HG03108 (cell line): Measurements from ENCODE around the gene MYBPC1.
"Not testable (repeated sequence)": the region's sequence is repeated elsewhere in the genome, so short reads cannot be mapped to it uniquely, and the experiment has no call there.

Experiments used
- ATAC-seq: cut with Tn5 transposase; IDR thresholded peaks from one replicate; pipeline ENCODE4 v1.9.1; 2021; ENCODE audit warnings: moderate library complexity; ENCODE audit not compliant: unreplicated experiment

MYBPC1 gene

GRCh38 chr12:101653503-101653902, 58.7 kb downstream of the MYBPC1 start:
- ATAC-seq = no peak

- no peak for ATAC-seq
Observed at GRCh38 chr12:101654442-101654841, 59.7 kb downstream of the MYBPC1 start.

DNA sequence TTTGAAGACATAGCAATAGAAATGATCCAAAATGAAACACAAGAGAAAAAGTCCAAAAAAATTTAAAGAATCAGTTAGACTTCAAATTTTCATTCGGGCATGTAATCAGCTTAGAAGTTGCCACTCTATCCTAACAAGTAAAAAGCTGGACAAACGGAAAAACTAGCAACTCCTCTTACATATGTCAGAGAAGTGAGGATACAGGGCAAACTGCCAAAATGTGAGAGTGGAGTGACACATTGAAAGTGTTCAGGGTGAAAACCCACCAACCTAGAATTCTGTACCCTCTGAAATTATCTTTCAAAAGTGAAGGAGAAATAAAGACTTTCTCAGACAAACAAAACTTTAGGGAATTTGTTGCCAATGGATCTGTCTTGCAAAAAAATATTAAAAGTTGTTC, 60.6 kb downstream of the MYBPC1 start:
- ATAC-seq = no peak

- ATAC-seq = not testable (repeated sequence)
Observed at GRCh38 chr12:101660662-101661061, 65.9 kb downstream of the MYBPC1 start.

DNA sequence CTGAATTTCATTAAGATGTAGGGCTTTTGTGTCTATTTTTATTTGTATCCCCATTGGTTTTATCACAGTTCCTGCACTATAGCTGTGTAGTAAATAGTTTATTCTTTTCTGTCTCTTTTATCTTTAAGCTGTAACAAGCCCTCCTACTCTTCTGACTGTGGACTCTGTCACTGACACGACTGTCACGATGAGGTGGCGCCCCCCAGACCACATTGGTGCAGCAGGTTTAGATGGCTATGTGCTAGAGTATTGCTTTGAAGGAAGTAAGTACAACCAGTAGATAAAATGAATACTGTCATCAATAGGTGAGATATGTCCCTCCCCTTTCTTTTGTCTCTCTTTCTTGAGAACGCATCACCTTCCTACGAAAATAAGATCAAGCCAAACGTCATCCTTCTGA, 68.5 kb downstream of the MYBPC1 start:
- no peak for ATAC-seq

DNA sequence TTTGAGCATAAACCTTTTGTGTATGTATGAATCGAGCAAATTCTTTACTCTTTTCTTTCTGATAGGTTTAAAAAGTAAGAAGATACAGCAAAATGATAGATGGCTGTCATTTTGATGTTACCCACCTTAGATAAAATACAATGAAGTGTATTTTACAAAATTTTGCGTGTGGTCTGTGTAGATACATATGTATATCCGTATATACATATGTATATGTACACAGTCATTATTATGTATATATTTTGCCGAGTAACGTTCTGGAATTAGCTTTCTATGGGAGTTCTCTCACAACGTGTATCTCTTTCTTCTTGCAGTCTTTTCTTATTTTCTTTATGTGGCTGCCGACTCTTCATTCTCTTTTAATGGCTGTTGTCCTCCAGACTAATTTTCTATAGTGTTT, 70.2 kb downstream of the MYBPC1 start:
- no peak for ATAC-seq

- no peak for ATAC-seq
Observed at GRCh38 chr12:101666052-101666728, 71.4 kb downstream of the MYBPC1 start.

DNA sequence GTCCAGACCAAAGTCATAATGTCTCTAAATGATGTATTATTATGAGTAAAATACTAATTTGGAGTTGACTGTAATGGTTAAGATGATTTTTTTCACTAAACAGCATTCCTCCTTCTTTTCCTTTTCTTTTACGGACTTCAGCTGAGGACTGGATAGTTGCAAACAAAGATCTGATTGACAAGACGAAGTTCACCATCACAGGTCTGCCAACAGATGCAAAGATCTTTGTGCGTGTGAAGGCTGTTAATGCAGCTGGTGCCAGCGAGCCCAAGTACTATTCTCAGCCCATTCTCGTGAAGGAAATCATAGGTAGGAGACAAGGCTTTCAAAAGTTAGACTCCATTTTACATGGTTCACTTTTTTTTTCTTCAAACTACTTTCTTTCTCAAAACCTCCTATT, 72.8 kb downstream of the MYBPC1 start:
- ATAC-seq = no peak

DNA sequence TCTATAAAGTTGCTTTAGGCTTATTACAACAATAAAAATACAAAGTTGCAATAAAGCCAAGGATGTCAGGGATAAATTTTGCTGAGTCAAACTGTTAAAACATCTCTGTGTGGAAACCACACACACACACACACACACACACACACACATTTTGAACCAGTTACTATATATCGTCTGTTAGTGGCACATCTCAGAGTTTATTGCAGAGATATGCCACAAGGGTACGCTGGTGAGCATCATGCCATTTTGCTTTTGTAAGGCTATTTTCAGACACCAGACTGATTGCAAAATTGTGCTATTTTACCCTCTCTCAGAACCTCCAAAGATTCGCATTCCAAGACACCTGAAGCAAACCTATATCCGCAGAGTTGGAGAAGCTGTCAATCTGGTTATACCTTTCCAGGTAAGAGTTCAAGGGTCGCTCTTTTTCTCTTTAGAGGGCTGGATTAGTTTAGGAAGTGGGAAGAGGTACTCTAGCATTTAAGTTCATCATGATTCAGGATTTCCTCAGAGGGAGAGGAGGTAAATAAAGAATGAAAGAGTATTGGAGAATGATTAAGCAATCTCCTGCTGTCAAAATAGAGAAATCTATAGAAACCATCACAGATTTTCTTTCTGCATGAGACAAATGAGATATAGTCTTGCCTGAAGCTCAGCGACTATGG, 75.4 kb downstream of the MYBPC1 start:
- ATAC-seq = no peak

DNA sequence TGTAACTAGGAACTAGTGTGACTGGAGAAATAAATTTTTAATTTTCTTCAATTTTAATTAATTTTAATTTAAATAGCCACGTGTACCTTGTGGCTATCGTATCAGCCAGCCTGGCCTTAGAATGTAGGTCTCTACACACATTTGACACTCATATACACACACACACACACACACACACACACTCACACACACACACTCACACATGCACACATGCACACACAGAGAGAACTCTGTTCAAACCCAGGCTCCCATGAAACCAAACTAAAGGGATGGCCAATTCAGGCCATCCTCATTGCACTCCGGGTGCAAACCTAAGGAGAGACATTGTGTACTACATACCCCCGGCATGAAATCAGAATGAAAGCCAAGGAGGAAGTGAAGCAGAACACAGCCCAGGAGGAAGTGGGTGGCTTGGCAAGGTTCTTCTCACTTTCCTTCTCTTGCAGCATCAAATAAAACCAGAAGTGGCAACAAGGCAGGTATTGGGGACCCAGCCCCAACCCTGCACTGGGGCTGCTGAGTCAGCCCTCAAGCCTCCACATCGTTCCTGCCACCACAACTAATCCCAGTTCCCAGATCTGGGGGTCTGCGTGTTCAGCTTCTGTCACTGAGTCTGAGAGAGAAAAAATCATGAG, 76.5 kb downstream of the MYBPC1 start:
- ATAC-seq = peak; percentile 93

DNA sequence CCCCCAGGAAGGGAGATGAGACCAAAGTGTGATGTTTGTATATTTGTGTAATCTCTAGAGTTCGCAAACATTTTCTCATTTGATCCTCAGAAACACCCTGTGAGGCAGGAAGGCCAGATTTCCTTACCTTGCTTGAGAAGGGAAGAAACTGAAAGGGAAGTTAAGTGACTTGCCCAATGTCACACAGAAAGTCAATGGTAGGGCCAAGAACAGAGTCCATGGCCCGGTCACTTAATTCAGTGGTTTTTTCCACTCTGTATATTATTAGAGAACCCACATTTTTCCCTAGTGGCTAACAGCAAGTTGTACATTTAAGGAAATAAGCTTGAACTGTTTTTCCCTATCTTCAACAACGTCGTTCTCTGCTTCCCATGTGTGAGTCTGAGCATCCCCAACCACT, 77.1 kb downstream of the MYBPC1 start:
- peak; percentile 10 for ATAC-seq

DNA sequence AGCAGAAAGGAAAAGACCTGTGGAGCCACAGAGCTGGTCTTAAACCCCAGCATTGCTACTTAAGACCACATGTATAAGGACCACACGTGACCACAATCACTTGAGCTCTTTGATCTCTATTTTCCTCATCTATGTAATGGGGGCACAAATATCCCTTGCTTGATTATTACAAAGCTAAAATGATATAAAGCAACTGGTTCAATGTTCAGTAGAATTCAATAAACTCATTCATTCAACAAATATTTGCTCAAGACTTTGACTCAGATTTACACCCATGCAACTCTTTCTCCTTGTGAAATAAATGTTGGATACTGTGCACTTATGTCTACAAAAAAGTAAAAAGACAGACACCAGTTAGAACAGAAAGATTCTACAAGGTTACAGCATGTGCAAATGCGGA, 80.8 kb downstream of the MYBPC1 start:
- ATAC-seq = no peak

GRCh38 chr12:101676497-101676896, 81.7 kb downstream of the MYBPC1 start:
- not testable (repeated sequence) for ATAC-seq

GRCh38 chr12:101678081-101678480, 83.3 kb downstream of the MYBPC1 start:
- no peak for ATAC-seq

- no peak for ATAC-seq
Observed at GRCh38 chr12:101680240-101680639, 85.5 kb downstream of the MYBPC1 start.

- ATAC-seq = no peak
Observed at GRCh38 chr12:101680647-101681046, 85.9 kb downstream of the MYBPC1 start.

GRCh38 chr12:101681627-101682026, 86.9 kb downstream of the MYBPC1 start:
- not testable (repeated sequence) for ATAC-seq

DNA sequence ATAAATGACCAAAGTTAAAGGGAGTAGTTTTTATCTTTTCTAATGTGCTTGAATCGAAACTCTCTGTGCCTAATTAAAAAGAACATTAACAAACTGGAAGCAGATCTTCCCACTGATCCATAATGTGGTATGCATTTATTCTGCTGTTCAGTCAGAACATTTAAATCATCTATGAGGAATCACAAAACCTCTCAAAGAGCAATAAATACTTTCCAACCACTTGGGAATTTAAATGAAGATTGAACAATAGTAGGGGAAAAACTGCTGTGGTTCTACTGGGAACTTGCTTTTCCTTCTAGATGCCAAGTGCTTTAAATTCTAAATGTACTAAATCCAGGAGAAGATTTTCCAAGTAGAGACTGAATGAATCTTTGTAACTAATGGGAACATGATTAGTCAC, 90.3 kb downstream of the MYBPC1 start:
- no peak for ATAC-seq

DNA sequence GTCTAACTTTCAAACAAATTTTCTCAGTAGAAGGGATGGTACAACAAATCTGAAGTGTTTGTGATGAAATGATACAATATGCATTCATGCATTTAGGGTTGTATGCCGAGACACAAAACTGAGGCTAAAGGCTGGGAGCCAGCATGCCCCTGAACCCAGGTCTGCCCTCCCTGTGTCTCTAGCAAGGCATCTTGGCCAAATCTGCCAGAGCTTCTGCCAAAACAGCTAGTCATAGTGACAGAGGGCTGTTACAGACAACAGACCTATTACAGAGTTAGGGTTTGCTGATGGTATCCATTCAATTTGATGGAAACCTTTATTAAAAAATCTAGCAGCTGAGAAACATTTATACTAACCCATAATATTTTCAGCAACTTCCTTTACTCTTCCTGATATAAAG, 91.4 kb downstream of the MYBPC1 start:
- no peak for ATAC-seq

GRCh38 chr12:101690544-101691098, 95.8 kb downstream of the MYBPC1 start:
- no peak for ATAC-seq

DNA sequence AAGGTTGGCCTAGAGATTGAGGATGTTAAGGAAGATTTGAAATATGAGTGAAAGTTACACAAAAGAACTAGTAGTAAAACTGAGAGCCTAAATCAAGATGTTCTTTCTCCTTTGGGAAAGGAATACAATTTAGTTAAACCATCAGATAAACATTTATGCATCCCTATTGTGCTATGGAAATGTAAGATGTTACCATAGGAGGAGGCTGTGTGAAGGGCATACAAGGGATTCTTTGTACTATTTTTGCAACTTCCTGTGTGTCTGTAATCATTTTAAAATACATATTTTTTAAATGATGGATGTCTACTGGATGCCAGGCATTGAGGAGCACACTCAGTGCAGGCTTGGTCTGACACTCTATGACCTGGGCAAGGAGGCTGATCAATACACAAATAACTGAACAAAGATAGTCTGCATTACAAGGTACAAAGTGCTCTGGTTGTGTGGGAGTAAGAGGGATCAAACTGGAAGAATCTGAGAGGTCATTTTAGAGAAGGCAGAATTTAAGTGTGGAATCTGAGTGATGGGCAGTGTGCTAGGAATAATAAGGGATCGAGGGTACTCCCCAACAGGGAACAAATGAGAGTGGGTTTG, 96.8 kb downstream of the MYBPC1 start:
- no peak for ATAC-seq
